Measurements from ENCODE around the gene CARD11. TPM values are rescaled to one million over a fixed set of nuclear protein-coding genes. Genes with fewer than 3 reads are reported as not detected.
"Not testable (repeated sequence)": the region's sequence is repeated elsewhere in the genome, so short reads cannot be mapped to it uniquely, and the experiment has no call there.

Gene CARD11
- total RNA-seq, 2 experiments from 2014 or later = 163 TPM

DNA sequence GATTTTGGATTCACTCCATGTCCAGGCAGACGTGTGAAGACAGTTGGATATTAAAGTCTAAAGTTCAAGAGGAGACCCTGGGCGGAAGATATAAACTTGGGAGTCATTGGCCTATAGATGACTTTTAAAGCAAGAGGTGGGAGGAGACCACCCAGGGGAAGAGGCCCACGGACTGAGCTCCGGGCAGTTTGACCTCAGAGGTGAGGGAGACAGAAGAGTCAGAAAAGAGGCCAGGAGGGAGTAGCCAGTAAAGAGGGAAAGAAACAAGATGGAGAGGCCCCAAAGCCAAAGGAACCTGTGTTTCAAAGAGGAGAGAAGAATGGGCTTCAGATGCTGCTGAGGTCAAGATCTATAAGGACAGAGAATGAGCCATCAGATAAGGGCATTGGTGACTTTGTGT is 11.4 kb downstream of the CARD11 start:
- Mint-ChIP-seq H3K4me3 (no peak overlapping the region), H3K36me3 (ENCODE audit: low read depth) (peaks cover 71% of the 10 kb centered on the region), H3K27me3 (no peaks in the 10 kb centered on the region), H3K9me3 (peaks cover under 1% of the 10 kb centered on the region), H3K4me1 (peaks cover 48% of the 10 kb centered on the region), H3K27ac (no peak overlapping the region)
- DNase-seq = no peak
- POLR2A ChIA-PET = no interaction called here
- CTCF ChIA-PET = no interaction called here

GRCh38 chr7:3029138-3029537 is 14.5 kb downstream of the CARD11 start:
- Mint-ChIP-seq H3K9me3 (peaks cover 16% of the 10 kb centered on the region), H3K27ac (no peak overlapping the region), H3K4me1 (peaks cover 41% of the 10 kb centered on the region), H3K36me3 (ENCODE audit: low read depth) (peaks cover 82% of the 10 kb centered on the region), H3K4me3 (no peak overlapping the region), H3K27me3 (no peaks in the 10 kb centered on the region)
- CTCF ChIA-PET = interaction anchor here (2.2 kb wide), 1 partner anchor 11 kb away, joined by 6 read pairs; no protein-coding TSS in a partner anchor
- POLR2A ChIA-PET = no interaction called here
- DNase-seq = no peak

- H3K27ac Mint-ChIP-seq = no peak overlapping the region
- ChIA-PET CTCF (interaction anchor here (1.1 to 2.2 kb wide), 2 partner anchors 12 to 14 kb away, joined by 3 to 6 read pairs; no protein-coding TSS in a partner anchor), POLR2A (no interaction called here)
- peaks cover 19% of the 10 kb centered on the region for H3K9me3 Mint-ChIP-seq
- H3K27me3 Mint-ChIP-seq = no peaks in the 10 kb centered on the region
- H3K36me3 Mint-ChIP-seq (ENCODE audit: low read depth) = peaks cover 85% of the 10 kb centered on the region
- H3K4me1 Mint-ChIP-seq = peaks cover 41% of the 10 kb centered on the region
- no peak for DNase-seq
- H3K4me3 Mint-ChIP-seq = no peak overlapping the region
Observed at GRCh38 chr7:3028758-3029093, 14.9 kb downstream of the CARD11 start.

DNA sequence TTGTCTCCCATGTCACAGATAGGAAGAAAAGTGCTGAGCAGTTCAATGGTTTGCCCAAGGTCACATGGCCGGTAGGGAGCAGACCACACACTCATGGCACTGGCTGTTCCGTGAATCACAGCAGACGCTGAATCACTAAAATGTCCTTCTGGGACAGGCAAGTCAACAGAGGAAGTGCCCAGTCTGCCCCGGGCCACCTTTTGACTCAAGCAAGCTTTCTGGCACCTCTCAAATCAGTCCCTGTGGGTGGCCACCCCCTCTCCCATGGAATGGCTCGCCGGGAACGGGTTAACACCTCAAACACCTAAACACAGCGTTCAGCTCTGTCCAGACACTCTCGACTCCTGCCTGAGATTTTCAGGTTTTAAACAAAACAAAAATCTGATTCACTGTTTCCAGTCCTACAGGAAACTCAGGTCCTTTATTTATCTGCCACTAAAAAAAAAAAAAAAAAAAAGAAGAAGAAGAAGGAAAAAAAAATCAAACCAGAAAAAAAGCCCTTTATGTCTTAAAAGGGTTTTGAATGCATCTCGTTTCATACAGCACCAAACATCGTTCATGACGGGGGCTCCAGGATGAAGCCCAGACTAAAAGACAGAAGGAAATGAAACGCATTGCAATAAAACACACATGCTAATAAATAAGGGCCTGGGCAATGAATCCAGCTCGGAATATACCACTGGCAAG is 15.5 kb downstream of the CARD11 start:
- ChIA-PET CTCF (interaction anchor here (0.7 to 2.2 kb wide), 3 partner anchors 12 to 116 kb away, joined by 3 to 6 read pairs (median 3); no protein-coding TSS in a partner anchor), POLR2A (no interaction called here)
- H3K27me3 Mint-ChIP-seq = no peaks in the 10 kb centered on the region
- no peak overlapping the region for H3K4me3 Mint-ChIP-seq
- peak overlapping the region; percentile 69 for H3K27ac Mint-ChIP-seq
- peaks cover 37% of the 10 kb centered on the region for H3K4me1 Mint-ChIP-seq
- H3K36me3 Mint-ChIP-seq (ENCODE audit: low read depth) = peaks cover 82% of the 10 kb centered on the region
- H3K9me3 Mint-ChIP-seq = peaks cover 19% of the 10 kb centered on the region
- DNase-seq = peak; percentile 43

DNA sequence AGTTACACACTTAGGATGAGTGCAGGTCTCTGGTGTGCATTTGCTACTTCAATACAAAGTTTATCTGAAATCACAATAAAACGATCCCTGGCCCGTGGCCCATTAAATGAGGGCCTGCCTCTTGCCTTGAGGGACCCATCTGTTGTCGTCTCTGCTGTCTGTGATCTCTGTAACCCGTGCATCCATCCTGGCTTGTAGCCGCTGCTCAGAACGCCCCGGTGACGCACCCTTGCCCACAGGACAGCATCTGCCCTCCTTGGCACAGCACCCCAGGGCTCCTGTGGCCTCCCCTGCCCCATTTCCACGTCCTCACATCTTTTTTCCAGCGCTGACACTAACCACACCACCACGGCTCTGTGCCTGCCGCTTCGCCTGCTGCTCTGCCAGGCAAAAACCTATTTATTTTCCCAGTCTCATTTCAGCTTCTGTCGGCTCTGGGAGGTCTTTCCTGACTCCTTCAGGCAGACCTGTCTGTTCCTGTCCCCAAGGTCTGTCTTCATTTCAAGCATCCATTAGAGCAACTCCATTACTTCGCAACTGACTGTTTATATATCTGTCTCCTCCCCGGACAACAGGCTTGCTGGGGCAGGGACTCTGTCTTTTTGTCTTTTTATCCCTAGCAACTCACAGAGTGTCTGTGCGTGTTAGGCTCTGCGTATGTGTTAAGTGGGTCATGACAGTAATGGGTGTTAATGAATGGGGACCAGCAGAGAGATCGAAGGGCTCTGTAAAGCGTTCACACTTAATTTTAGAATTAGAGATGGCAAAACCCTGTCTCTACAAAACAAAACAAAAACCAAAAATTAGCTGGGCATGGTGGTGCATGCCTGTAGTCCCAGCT is 16.4 kb downstream of the CARD11 start:
- POLR2A ChIA-PET = no interaction called here
- CTCF ChIA-PET = interaction anchor here (1.1 kb wide), 1 partner anchor 16 kb away, joined by 3 read pairs; no protein-coding TSS in a partner anchor
- peaks cover 37% of the 10 kb centered on the region for H3K4me1 Mint-ChIP-seq
- H3K27ac Mint-ChIP-seq = no peak overlapping the region
- H3K9me3 Mint-ChIP-seq = peaks cover 21% of the 10 kb centered on the region
- no peaks in the 10 kb centered on the region for H3K27me3 Mint-ChIP-seq
- no peak overlapping the region for H3K4me3 Mint-ChIP-seq
- H3K36me3 Mint-ChIP-seq (ENCODE audit: low read depth) = peaks cover 82% of the 10 kb centered on the region
- no peak for DNase-seq

GRCh38 chr7:3025616-3026015 is 18.1 kb downstream of the CARD11 start:
- Mint-ChIP-seq H3K4me3 (no peak overlapping the region), H3K36me3 (ENCODE audit: low read depth) (peaks cover 84% of the 10 kb centered on the region), H3K27ac (no peak overlapping the region), H3K27me3 (no peaks in the 10 kb centered on the region), H3K4me1 (peaks cover 44% of the 10 kb centered on the region), H3K9me3 (peaks cover 34% of the 10 kb centered on the region)
- ChIA-PET CTCF (no interaction called here), POLR2A (no interaction called here)
- DNase-seq = no peak

- POLR2A ChIA-PET = no interaction called here
- peaks cover 40% of the 10 kb centered on the region for H3K9me3 Mint-ChIP-seq
- DNase-seq = no peak
- H3K4me3 Mint-ChIP-seq = no peak overlapping the region
- CTCF ChIA-PET = no interaction called here
- peaks cover 82% of the 10 kb centered on the region for H3K36me3 Mint-ChIP-seq (ENCODE audit: low read depth)
- no peak overlapping the region for H3K27ac Mint-ChIP-seq
- peaks cover 25% of the 10 kb centered on the region for H3K4me1 Mint-ChIP-seq
- no peaks in the 10 kb centered on the region for H3K27me3 Mint-ChIP-seq
Observed at GRCh38 chr7:3021825-3022224, 21.8 kb downstream of the CARD11 start.

- POLR2A ChIA-PET, H3K27ac Mint-ChIP-seq, H3K27me3 Mint-ChIP-seq, DNase-seq, CTCF ChIA-PET, H3K4me3 Mint-ChIP-seq: not testable (repeated sequence)
- Mint-ChIP-seq H3K36me3 (ENCODE audit: low read depth) (peaks cover 82% of the 10 kb centered on the region), H3K9me3 (peaks cover 40% of the 10 kb centered on the region), H3K4me1 (peaks cover 25% of the 10 kb centered on the region)
Observed at GRCh38 chr7:3021224-3021623, 22.4 kb downstream of the CARD11 start.

GRCh38 chr7:3020416-3020815 is 23.3 kb downstream of the CARD11 start:
- no peak for DNase-seq
- no peak overlapping the region for H3K4me3 Mint-ChIP-seq
- peaks cover 33% of the 10 kb centered on the region for H3K9me3 Mint-ChIP-seq
- POLR2A ChIA-PET = no interaction called here
- peaks cover 23% of the 10 kb centered on the region for H3K4me1 Mint-ChIP-seq
- CTCF ChIA-PET = no interaction called here
- H3K36me3 Mint-ChIP-seq (ENCODE audit: low read depth) = peaks cover 77% of the 10 kb centered on the region
- H3K27me3 Mint-ChIP-seq = no peaks in the 10 kb centered on the region
- H3K27ac Mint-ChIP-seq = no peak overlapping the region

DNA sequence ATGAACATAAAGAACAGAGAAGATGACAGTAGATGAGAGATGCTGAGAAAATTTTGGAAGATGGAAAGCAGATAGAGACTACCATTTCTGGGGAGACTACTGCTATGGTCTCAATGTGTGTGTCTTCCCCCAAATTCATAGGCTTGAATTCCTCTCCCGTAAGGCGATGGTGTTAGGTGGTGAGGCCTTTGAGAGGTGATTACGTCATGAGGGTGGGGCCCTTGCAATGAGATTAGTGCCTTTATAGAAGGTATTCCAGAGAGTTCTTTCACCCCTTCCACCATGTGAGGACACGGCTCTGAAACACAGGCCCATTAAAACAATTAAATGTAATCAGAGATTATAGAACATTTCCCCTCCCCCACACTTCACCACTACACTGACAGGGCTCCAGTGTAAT is 23.9 kb downstream of the CARD11 start:
- CTCF ChIA-PET = no interaction called here
- POLR2A ChIA-PET = no interaction called here
- Mint-ChIP-seq H3K27ac (no peak overlapping the region), H3K27me3 (no peaks in the 10 kb centered on the region), H3K4me1 (peaks cover 23% of the 10 kb centered on the region), H3K36me3 (ENCODE audit: low read depth) (peaks cover 77% of the 10 kb centered on the region), H3K4me3 (no peak overlapping the region), H3K9me3 (peaks cover 30% of the 10 kb centered on the region)
- no peak for DNase-seq

DNA sequence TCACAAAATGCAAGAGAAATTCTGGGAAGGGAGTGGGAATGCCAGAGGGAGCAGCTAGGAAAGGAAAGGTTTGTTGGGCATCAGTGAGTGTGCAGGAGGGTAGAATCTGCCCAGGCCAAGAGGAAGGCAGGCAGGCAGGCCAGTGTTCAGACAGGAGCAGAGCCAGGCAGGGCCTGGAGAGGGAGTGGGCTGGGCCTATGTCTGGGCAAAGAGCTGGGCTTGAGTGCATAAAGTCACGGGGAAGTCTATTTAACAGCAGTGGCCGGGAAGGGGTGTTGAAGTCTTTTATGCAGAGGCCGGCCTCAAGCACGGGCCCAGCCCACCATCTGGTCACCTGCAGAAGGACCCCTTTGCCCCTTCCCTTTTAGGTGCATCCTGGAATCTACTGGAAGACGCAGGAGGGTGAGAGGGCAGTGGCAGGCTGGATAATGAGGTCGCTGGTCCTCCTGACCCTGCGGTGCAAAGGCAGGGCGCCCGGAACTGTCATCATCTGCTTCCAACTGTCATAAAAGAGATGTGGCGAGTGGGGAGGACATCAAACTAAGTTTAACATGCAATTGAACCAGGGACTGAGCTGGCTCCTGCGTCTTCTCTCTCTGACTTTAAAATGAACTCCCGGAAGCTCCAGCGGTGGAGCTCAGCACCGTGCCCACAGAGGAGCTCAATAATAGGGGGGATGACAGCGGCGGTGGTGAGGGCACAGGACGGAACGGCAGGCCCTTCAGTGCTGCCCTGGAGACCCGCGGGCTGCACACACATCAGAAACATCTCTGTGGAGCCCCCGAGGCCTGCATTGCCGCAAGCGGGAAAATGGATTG is 29.5 kb downstream of the CARD11 start:
- H3K27ac Mint-ChIP-seq = no peak overlapping the region
- no peaks in the 10 kb centered on the region for H3K9me3 Mint-ChIP-seq
- DNase-seq = no peak
- POLR2A ChIA-PET = no interaction called here
- H3K4me1 Mint-ChIP-seq = peaks cover 35% of the 10 kb centered on the region
- CTCF ChIA-PET = no interaction called here
- no peak overlapping the region for H3K4me3 Mint-ChIP-seq
- peaks cover 61% of the 10 kb centered on the region for H3K36me3 Mint-ChIP-seq (ENCODE audit: low read depth)
- no peaks in the 10 kb centered on the region for H3K27me3 Mint-ChIP-seq

DNA sequence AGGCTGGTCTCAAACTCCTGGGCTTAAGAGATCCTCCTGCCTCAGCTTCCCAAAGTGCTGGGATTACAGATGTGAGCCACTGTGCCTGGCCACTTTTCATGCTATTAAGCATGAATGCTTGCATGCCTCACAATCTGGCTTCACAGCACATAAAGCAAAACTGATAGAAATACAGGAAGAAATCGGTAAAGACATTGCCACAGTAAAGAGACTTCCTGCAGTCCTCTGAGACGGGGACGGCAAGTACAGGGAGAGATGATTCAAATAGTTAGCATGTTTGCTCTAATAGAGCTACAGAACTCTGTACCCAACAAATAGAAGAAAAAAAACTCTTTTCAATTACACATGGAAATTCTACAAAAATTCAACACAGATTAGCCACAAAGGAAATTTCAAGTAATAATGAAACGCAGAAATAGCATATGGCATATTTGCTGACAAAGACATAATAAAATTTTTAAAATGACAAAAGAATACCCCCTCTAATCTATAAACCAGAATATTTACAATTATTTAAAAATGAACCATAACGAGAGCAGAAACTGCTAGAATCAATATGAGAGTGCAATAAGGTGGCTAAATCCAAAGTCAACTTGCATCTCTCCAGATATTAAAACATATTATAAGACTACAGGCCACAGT is 32.3 kb downstream of the CARD11 start:
- Mint-ChIP-seq H3K27ac (peak overlapping the region; percentile 38), H3K36me3 (ENCODE audit: low read depth) (peaks cover 69% of the 10 kb centered on the region), H3K4me1 (peaks cover 52% of the 10 kb centered on the region), H3K4me3 (peak overlapping the region; percentile 15), H3K9me3 (no peaks in the 10 kb centered on the region), H3K27me3 (no peaks in the 10 kb centered on the region)
- ChIA-PET CTCF (interaction anchor here (1.3 to 1.6 kb wide), 2 partner anchors 143 to 147 kb away, joined by 3 to 5 read pairs; no protein-coding TSS in a partner anchor), POLR2A (interaction anchor here (0.7 kb wide), 1 partner anchor 26 kb away, joined by 3 read pairs; no protein-coding TSS in a partner anchor)
- no peak for DNase-seq

Measured in activated CD4-positive, alpha-beta memory T cell treated with anti-CD3 and anti-CD28 coated beads, Interleukin-2, amount 10 ng/mL, durations not matched to agents 7 days and 5 days (primary cell).